Measurements from ENCODE around the gene ASIC2. TPM values are rescaled to one million over a fixed set of nuclear protein-coding genes. Genes with fewer than 3 reads are reported as not detected.

ASIC2 gene
- total RNA-seq, 1 experiment from 2014 or later = 0.11 TPM

GRCh38 chr17:32964541-32964940 is 328.6 kb downstream of the ASIC2 start:
- CTCF ChIA-PET = no interaction called here
- no TSS peak for BruUV-seq (replicated peaks)

More at GRCh38 chr17:32964541-32964940, 328.6 kb downstream of the ASIC2 start:
- POLR2A ChIA-PET (ENCODE audit: unreplicated experiment) = no interaction called here
- DNase-seq (no peak), ATAC-seq (no peak)
- TF ChIP-seq CTCF (conservative IDR thresholded peaks at IDR 0.05; ENCODE audit: low read depth, low read length) (no peak), EZH2phosphoT487 (IDR thresholded peaks at IDR 0.05; ENCODE audit: borderline replicate concordance, low read length) (no peak), EZH2 (IDR thresholded peaks at IDR 0.05; ENCODE audit: low read length, unreplicated experiment) (no peak)
- H3K27me3 ChIP-seq (ENCODE audit: low read length) = no peaks in the 10 kb centered on the region
- H3K36me3 ChIP-seq (ENCODE audit: low read depth, low read length) = no peaks in the 10 kb centered on the region
- H3K4me3 ChIP-seq (ENCODE audit: low read length) = no peak overlapping the region
- no peak overlapping the region for H3K9ac ChIP-seq (ENCODE audit: low read length)
- no peak overlapping the region for H3K27ac ChIP-seq (ENCODE audit: low read length)
- H3K4me2 ChIP-seq (ENCODE audit: low read length) = no peak overlapping the region
- no peaks in the 10 kb centered on the region for H3K9me3 ChIP-seq (ENCODE audit: low read length)
- H2AFZ ChIP-seq (ENCODE audit: low read length) = no peak overlapping the region
- H4K20me1 ChIP-seq (ENCODE audit: low read length) = no peaks in the 10 kb centered on the region
- H3K4me1 ChIP-seq (ENCODE audit: insufficient read depth, low read length) = no peaks in the 10 kb centered on the region
- no peaks in the 10 kb centered on the region for H3K9me2 ChIP-seq (replicated peaks; ENCODE audit: low read length)
- H3K79me2 ChIP-seq (ENCODE audit: low read length) = no peaks in the 10 kb centered on the region
- intact Hi-C loops (cut with micrococcal nuclease) = no loop called here
- H3F3A ChIP-seq (ENCODE audit: low read length, unreplicated experiment) = no peaks in the 10 kb centered on the region
